ENCODE measurements around the gene STX5.
"Not testable (repeated sequence)": the region's sequence is repeated elsewhere in the genome, so short reads cannot be mapped to it uniquely, and the experiment has no call there.

STX5 gene

GRCh38 chr11:62854013-62854824 is 22.4 kb upstream of the STX5 start:
- DNase-seq (ENCODE audit: low read depth) = peak; percentile 30

- peak; percentile 35 for DNase-seq (ENCODE audit: low read depth)
Observed at GRCh38 chr11:62853279-62853965, 21.6 kb upstream of the STX5 start.

- no peak for DNase-seq (ENCODE audit: low read depth)
Observed at GRCh38 chr11:62852523-62853188, 20.8 kb upstream of the STX5 start.

- peak; percentile 43 for DNase-seq (ENCODE audit: low read depth)
Observed at GRCh38 chr11:62851807-62852522, 20.1 kb upstream of the STX5 start.

GRCh38 chr11:62850911-62851806 is 19.3 kb upstream of the STX5 start:
- peak; percentile 73 for DNase-seq (ENCODE audit: low read depth)

GRCh38 chr11:62847767-62848314 is 16.0 kb upstream of the STX5 start:
- DNase-seq (ENCODE audit: low read depth) = no peak

GRCh38 chr11:62846177-62846576 is 14.3 kb upstream of the STX5 start:
- DNase-seq (ENCODE audit: low read depth) = no peak

- DNase-seq (ENCODE audit: low read depth) = no peak
Observed at GRCh38 chr11:62844154-62844553, 12.3 kb upstream of the STX5 start.

- DNase-seq (ENCODE audit: low read depth) = no peak
Observed at GRCh38 chr11:62843466-62843865, 11.6 kb upstream of the STX5 start.

- DNase-seq (ENCODE audit: low read depth) = not testable (repeated sequence)
Observed at GRCh38 chr11:62842891-62843290, 11.0 kb upstream of the STX5 start.

GRCh38 chr11:62842171-62842741 is 10.4 kb upstream of the STX5 start:
- no peak for DNase-seq (ENCODE audit: low read depth)

GRCh38 chr11:62841361-62842170 is 9.7 kb upstream of the STX5 start:
- DNase-seq (ENCODE audit: low read depth) = peak; percentile 99

GRCh38 chr11:62840721-62841360 is 9.0 kb upstream of the STX5 start:
- DNase-seq (ENCODE audit: low read depth) = peak; percentile 99

- peak; percentile 96 for DNase-seq (ENCODE audit: low read depth)
Observed at GRCh38 chr11:62839050-62839945, 7.4 kb upstream of the STX5 start, which contains the start of gene WDR74. WDR74 (minus strand) TSS chr11:62839590; CDS start chr11:62839570, 20 bp downstream.

GRCh38 chr11:62835336-62835735 is 3.5 kb upstream of the STX5 start:
- DNase-seq (ENCODE audit: low read depth) = no peak

GRCh38 chr11:62832336-62833234 is 734 bp upstream of the STX5 start, which contains the start of gene TEX54:
TEX54 (minus strand) TSS chr11:62832841.
- peak; percentile 47 for DNase-seq (ENCODE audit: low read depth)

Data from ELR (cell line).